Panc1 (cell line): ENCODE measurements around the gene NADK2. TPM values are rescaled to one million over a fixed set of nuclear protein-coding genes. Genes with fewer than 3 reads are reported as not detected.

Source experiments
- ATAC-seq: fragments of 200-7000 bp; cut with Tn5 transposase; 2 replicates; pipeline ENCODE4 v1.9.1; 2020; ENCODE audit warnings: mild to moderate bottlenecking, moderate library complexity
- BruUV-seq: library from RNA; stranded (reverse); fragments of 400-500 nt; replicated peaks from 2 replicates; lab custom pipeline; 2021; lab: Mats Ljungman, UMichigan
- CTCF ChIA-PET: fragments of 300-600 bp; sonication (Branson Sonifier 250); formaldehyde crosslinking; loops from one replicate; lab custom pipeline; 2022; ENCODE audit warnings: antibody characterized with exemption; lab: Charles Lee
- POLR2A ChIA-PET: fragments of 300-600 bp; sonication (Branson Sonifier 250); formaldehyde crosslinking; loops from one replicate; lab custom pipeline; 2022; ENCODE audit warnings: antibody characterized with exemption; lab: Charles Lee
- DNase-seq: peaks from one replicate; pipeline ENCODE4 v3.0.0-alpha.2; 2010; ENCODE audit warnings: low read depth, low spot score
- H3K27ac ChIP-seq: 2 replicates; pipeline ENCODE4 v1.5.1; 2011; ENCODE audit warnings: mild to moderate bottlenecking, low read length, inconsistent platforms
- H3K27me3 ChIP-seq: fragments of 200-500 bp; sonication (Bioruptor generic); 2 replicates; pipeline ENCODE4 v1.6.0; 2014; ENCODE audit warnings: low read length, inconsistent platforms; ENCODE audit not compliant: control insufficient read depth, insufficient read depth
- H3K36me3 ChIP-seq: fragments of 200-500 bp; sonication (Bioruptor generic); 2 replicates; pipeline ENCODE4 v1.5.1; 2014; ENCODE audit warnings: inconsistent platforms, mild to moderate bottlenecking, low read length, moderate library complexity; ENCODE audit not compliant: control insufficient read depth, insufficient read depth
- H3K4me1 ChIP-seq: 2 replicates; pipeline ENCODE4 v1.5.1; 2011; ENCODE audit warnings: inconsistent platforms, mild to moderate bottlenecking, low read length, moderate library complexity; ENCODE audit not compliant: control insufficient read depth, insufficient read depth
- H3K4me3 ChIP-seq, 2 experiments: 2 replicates each; pipeline ENCODE4 v1.5.1; 2011 to 2012; ENCODE audit warnings: low read depth in 2 of 2, low read length in 2 of 2, mild to moderate bottlenecking in 2 of 2, inconsistent platforms in 1 of 2, moderate library complexity in 1 of 2
- H3K9me3 ChIP-seq: fragments of 200-500 bp; sonication (Bioruptor generic); 2 replicates; pipeline ENCODE4 v1.5.1; 2014; ENCODE audit warnings: low read depth, mild to moderate bottlenecking, inconsistent platforms, low read length, moderate library complexity; ENCODE audit not compliant: control insufficient read depth, insufficient read depth
- CTCF ChIP-seq: fragments of 450-650 bp; IDR thresholded peaks from 2 replicates; pipeline ENCODE4 v1.5.1; 2017; ENCODE audit warnings: mild to moderate bottlenecking
- POLR2AphosphoS5 ChIP-seq: IDR thresholded peaks from 2 replicates; pipeline ENCODE4 v1.6.1; 2012; ENCODE audit warnings: mild to moderate bottlenecking, low read depth, low read length, moderate library complexity
- REST ChIP-seq, 2 experiments: IDR thresholded peaks; 2 replicates each; pipeline ENCODE4 v1.6.1; 2011 to 2012; ENCODE audit warnings: low read depth in 2 of 2, control low read depth in 1 of 2, low read length in 1 of 2, mild to moderate bottlenecking in 1 of 2, moderate library complexity in 1 of 2; ENCODE audit not compliant: insufficient read depth in 1 of 2
- SIN3A ChIP-seq: IDR thresholded peaks from 2 replicates; pipeline ENCODE4 v1.6.1; 2012; ENCODE audit warnings: low read depth, mild to moderate bottlenecking, low read length, moderate library complexity, borderline replicate concordance; ENCODE audit not compliant: insufficient read depth
- TCF7L2 ChIP-seq: IDR thresholded peaks from 2 replicates; pipeline ENCODE4 v1.6.1; 2011; ENCODE audit warnings: mild to moderate bottlenecking, low read depth, low read length, inconsistent platforms
- in situ Hi-C: cut with HindIII; loops from 2 replicates; pipeline ENCODE4 v1.10.0; 2016; ENCODE audit warnings: low sequenced_read_pairs, low pct_unique_long_range_greater_than_20kb
- intact Hi-C: fragments of 100-400 bp; cut with micrococcal nuclease; formaldehyde crosslinking; loops from one replicate; pipeline ENCODE4 v1.10.0; 2022; ENCODE audit not compliant: unreplicated experiment
- total RNA-seq: library from RNA; stranded (reverse); gene quantifications from one replicate; pipeline ENCODE4 v1.2.1, GENCODE V29; 2021; ENCODE audit not compliant: unreplicated experiment

Gene NADK2
- total RNA-seq, 1 experiment from 2014 or later: 22.5 TPM

- POLR2A ChIA-PET: no interaction called here
These were observed 60.0 kb downstream of the NADK2 start for GRCh38 chr5:36181774-36182173.

GRCh38 chr5:36180556-36181350 is 61.0 kb downstream of the NADK2 start:
- Histone ChIP-seq H3K4me3 (no peak overlapping the region), H3K27me3 (no peaks in the 10 kb centered on the region), H3K4me1 (no peaks in the 10 kb centered on the region), H3K36me3 (peaks cover 12% of the 10 kb centered on the region; the same call in 1 of the 2 replicates), H3K9me3 (no peaks in the 10 kb centered on the region), H3K27ac (no peak overlapping the region)
- BruUV-seq: no TSS peak
- POLR2A ChIA-PET: no interaction called here
- no peak for TF ChIP-seq TCF7L2
- TF ChIP-seq CTCF: no peak
- TF ChIP-seq SIN3A: no peak
- TF ChIP-seq REST (IDR thresholded peaks at IDR 0.05; ENCODE audit: insufficient read depth in 1 of 2, low read depth in 2 of 2, low read length in 1 of 2): no peak
- TF ChIP-seq POLR2AphosphoS5: no peak
- no peak for DNase-seq
- no peak for ATAC-seq
- intact Hi-C loops (no loop called here), in situ Hi-C loops (no loop called here)
- CTCF ChIA-PET: no interaction called here

More at GRCh38 chr5:36181774-36182173, 60.0 kb downstream of the NADK2 start:
- TF ChIP-seq CTCF (no peak), TCF7L2 (no peak), POLR2AphosphoS5 (no peak), REST (IDR thresholded peaks at IDR 0.05; ENCODE audit: insufficient read depth in 1 of 2, low read depth in 2 of 2, low read length in 1 of 2) (no peak), SIN3A (no peak)
- DNase-seq: no peak
- Histone ChIP-seq H3K27me3 (no peaks in the 10 kb centered on the region), H3K4me1 (no peaks in the 10 kb centered on the region), H3K36me3 (peaks cover 10% of the 10 kb centered on the region; the same call in 1 of the 2 replicates), H3K4me3 (no peak overlapping the region), H3K9me3 (no peaks in the 10 kb centered on the region), H3K27ac (no peak overlapping the region)
- no TSS peak for BruUV-seq
- in situ Hi-C loops: no loop called here
- CTCF ChIA-PET: no interaction called here
- intact Hi-C loops: no loop called here
- no peak for ATAC-seq
